Body of pancreas (tissue), 4 donors: ENCODE measurements around the gene NME2. TPM values are rescaled to one million over a fixed set of nuclear protein-coding genes. Genes with fewer than 3 reads are reported as not detected.
A peak's percentile ranks its signal among the peaks of the same experiment; 100 is the strongest.

ENCODE experiments used
- ATAC-seq: fragments of 150-250 bp; one replicate; pipeline ENCODE4 v1.9.1; 2016
- DNase-seq, 4 donors: peaks; one replicate each; pipeline ENCODE4 v3.0.0-alpha.2; 2019
- H3K27ac ChIP-seq, 4 donors: fragments of 200-600 bp; sonication (generic); 1 replicate in 3 of 4; 2 replicates in 1 of 4; pipeline versions ENCODE4 v1.5.1 to v1.6.1; 2016 to 2019; ENCODE audit warnings: mild to moderate bottlenecking in 1 of 4, mixed read lengths in 1 of 4, moderate library complexity in 1 of 4
- H3K27me3 ChIP-seq, 2 donors: fragments of 200-600 bp; sonication (generic); one replicate each; pipeline ENCODE4 v1.6.0; 2016; ENCODE audit warnings: mild to moderate bottlenecking in 1 of 2
- H3K36me3 ChIP-seq, 2 donors: fragments of 200-600 bp; sonication (generic); replicated peaks in 1 of 2; 2 replicates each; pipeline ENCODE4 v1.5.1; 2016; ENCODE audit warnings: low read depth in 2 of 2; ENCODE audit not compliant: insufficient read depth in 1 of 2
- H3K4me1 ChIP-seq: fragments of 200-600 bp; sonication (generic); one replicate; pipeline ENCODE4 v1.6.0; 2016
- H3K4me3 ChIP-seq, 2 donors: fragments of 200-600 bp; sonication (generic); 1 replicate in 1 of 2; 2 replicates in 1 of 2; pipeline ENCODE4 v1.5.1; 2016 to 2019
- H3K9me3 ChIP-seq, 3 donors: fragments of 200-600 bp; sonication (generic); 1 replicate in 2 of 3; 2 replicates in 1 of 3; pipeline ENCODE4 v1.5.1; 2016
- POLR2A ChIP-seq, 3 donors: fragments of 450-650 bp; IDR thresholded peaks; one replicate each; pipeline ENCODE4 v1.6.1; 2016; ENCODE audit warnings: antibody characterized with exemption in 3 of 3, mild to moderate bottlenecking in 2 of 3
- WGBS, 2 donors: methylation state at CpG; one replicate each; pipeline ENCODE4 v1.1.5; 2017; 5-methylcytosine and 5-hydroxymethylcytosine counted together
- intact Hi-C: fragments of 100-400 bp; cut with DNase I; formaldehyde crosslinking; loops from one replicate; pipeline ENCODE4 v1.15.1; 2023
- total RNA-seq, 2 donors: library from RNA; depleted of rRNA; stranded (reverse); fragments of >200 nt; gene quantifications; one replicate each; pipeline ENCODE4 v1.1.0, GENCODE V29; 2016
- TF ChIP-seq, protein P1 (sequence below), 7 experiments: fragments of 450-650 bp in 4 of 7; fragments of 200-600 bp in 3 of 7; sonication (generic) in 3 of 7; IDR thresholded peaks; one replicate each; pipeline ENCODE4 v1.5.1; 2016 to 2019; ENCODE audit warnings: antibody characterized with exemption in 7 of 7

The NME2 gene
- total RNA-seq, 2 donors from 2014 or later = 108 to 172 TPM

- H3K9me3 ChIP-seq = no peaks in the 10 kb centered on the region
- intact Hi-C loops = loop anchor here (10.0 kb wide), 1 partner anchor 149 kb away; no protein-coding TSS in a partner anchor
- peak within 1 kb of the TSS; percentile 77 to 86 (median 82) for H3K27ac ChIP-seq
- H3K4me1 ChIP-seq = peaks cover 21% of the 10 kb centered on the region
- ATAC-seq (peak; percentile 96), DNase-seq (peak; percentile 96 to 98 (median 98))
- TF ChIP-seq, protein P1, sequence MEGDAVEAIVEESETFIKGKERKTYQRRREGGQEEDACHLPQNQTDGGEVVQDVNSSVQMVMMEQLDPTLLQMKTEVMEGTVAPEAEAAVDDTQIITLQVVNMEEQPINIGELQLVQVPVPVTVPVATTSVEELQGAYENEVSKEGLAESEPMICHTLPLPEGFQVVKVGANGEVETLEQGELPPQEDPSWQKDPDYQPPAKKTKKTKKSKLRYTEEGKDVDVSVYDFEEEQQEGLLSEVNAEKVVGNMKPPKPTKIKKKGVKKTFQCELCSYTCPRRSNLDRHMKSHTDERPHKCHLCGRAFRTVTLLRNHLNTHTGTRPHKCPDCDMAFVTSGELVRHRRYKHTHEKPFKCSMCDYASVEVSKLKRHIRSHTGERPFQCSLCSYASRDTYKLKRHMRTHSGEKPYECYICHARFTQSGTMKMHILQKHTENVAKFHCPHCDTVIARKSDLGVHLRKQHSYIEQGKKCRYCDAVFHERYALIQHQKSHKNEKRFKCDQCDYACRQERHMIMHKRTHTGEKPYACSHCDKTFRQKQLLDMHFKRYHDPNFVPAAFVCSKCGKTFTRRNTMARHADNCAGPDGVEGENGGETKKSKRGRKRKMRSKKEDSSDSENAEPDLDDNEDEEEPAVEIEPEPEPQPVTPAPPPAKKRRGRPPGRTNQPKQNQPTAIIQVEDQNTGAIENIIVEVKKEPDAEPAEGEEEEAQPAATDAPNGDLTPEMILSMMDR (IDR thresholded peaks at IDR 0.05) = peak; percentile 71 to 98 (median 96)
- peak in 2 of 3 donors; percentile 76 to 83 for TF ChIP-seq POLR2A (IDR thresholded peaks at IDR 0.05)
- H3K27me3 ChIP-seq = no peaks in the 10 kb centered on the region
- WGBS, 2 donors = 0% methylated on average over 58 to 60 of the region's 60 CpGs
- H3K36me3 ChIP-seq = no peaks in the 10 kb centered on the region
- H3K4me3 ChIP-seq = peak within 1 kb of the TSS; percentile 26 to 65
These were observed 12.8 kb upstream of the NME2 start, which contains the start of gene NME1 for GRCh38 chr17:51153210-51154072. TSS of gene NME1 (plus strand) at chr17:51153559. CDS start at chr17:51155655, 2,096 bp downstream.

DNA sequence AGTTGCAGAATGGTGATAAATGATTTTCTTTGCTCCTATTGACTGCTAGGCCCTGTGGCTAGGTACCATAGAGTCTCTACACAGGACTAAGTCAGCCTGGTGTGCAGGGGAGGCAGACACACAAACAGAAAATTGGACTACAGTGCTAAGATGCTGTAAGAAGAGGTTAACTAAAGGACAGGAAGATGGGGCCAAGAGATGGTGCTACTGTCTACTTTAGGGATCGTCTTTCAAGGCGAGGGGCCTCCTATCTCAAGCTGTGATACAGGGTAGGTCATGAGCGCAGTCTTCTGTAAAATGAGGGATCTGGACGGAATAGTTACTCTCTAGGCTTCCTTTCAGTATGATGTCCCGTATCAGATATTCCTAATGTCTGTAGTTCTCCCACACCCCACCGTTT lies 12.0 kb upstream of the NME2 start:
- no peak for TF ChIP-seq POLR2A (IDR thresholded peaks at IDR 0.05)
- TF ChIP-seq, protein P1 (IDR thresholded peaks at IDR 0.05) = no peak
- Histone ChIP-seq H3K9me3 (no peaks in the 10 kb centered on the region), H3K27me3 (no peaks in the 10 kb centered on the region), H3K27ac (peak overlapping the region in 1 of 4 donors; percentile 81), H3K36me3 (no peaks in the 10 kb centered on the region), H3K4me3 (peak overlapping the region; percentile 26 to 65), H3K4me1 (peaks cover 21% of the 10 kb centered on the region)
- ATAC-seq (no peak), DNase-seq (no peak)
- whole genome bisulfite sequencing, 2 donors = 12 to 13% methylated on average over 6 of the region's 6 CpGs
- intact Hi-C loops = loop anchor here (10.0 kb wide), 1 partner anchor 149 kb away; no protein-coding TSS in a partner anchor

DNA sequence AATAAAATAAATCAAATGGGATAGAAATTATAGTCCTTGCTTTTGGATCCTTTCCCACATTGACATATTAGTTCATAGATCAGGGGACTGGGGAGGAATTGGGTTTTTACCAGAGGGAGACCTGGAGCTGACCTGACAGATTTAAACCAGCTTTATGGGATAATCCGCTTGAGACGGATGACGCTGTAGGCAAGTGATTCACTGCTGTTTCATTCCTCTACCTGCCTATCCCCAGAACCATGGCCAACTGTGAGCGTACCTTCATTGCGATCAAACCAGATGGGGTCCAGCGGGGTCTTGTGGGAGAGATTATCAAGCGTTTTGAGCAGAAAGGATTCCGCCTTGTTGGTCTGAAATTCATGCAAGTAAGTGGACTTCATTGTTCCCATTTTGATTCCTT lies 10.8 kb upstream of the NME2 start:
- 95 to 98% methylated on average over 8 of the region's 8 CpGs for WGBS, 2 donors
- DNase-seq = no peak
- H3K4me3 ChIP-seq = no peak overlapping the region
- H3K9me3 ChIP-seq = no peaks in the 10 kb centered on the region
- ATAC-seq = no peak
- H3K36me3 ChIP-seq = no peaks in the 10 kb centered on the region
- H3K4me1 ChIP-seq = peaks cover 21% of the 10 kb centered on the region
- TF ChIP-seq, protein P1 (IDR thresholded peaks at IDR 0.05) = no peak
- TF ChIP-seq POLR2A (IDR thresholded peaks at IDR 0.05) = no peak
- H3K27me3 ChIP-seq = no peaks in the 10 kb centered on the region
- intact Hi-C loops = loop anchor here (10.0 kb wide), 1 partner anchor 151 kb away; no protein-coding TSS in a partner anchor
- no peak overlapping the region for H3K27ac ChIP-seq

GRCh38 chr17:51159604-51160003 lies 6.6 kb upstream of the NME2 start:
- H3K27me3 ChIP-seq = no peaks in the 10 kb centered on the region
- intact Hi-C loops = loop anchor here (10.0 kb wide), 1 partner anchor 155 kb away; no protein-coding TSS in a partner anchor
- H3K4me3 ChIP-seq = no peak overlapping the region
- H3K9me3 ChIP-seq = no peaks in the 10 kb centered on the region
- peaks cover 0 to 3% of the 10 kb centered on the region in 2 donors for H3K36me3 ChIP-seq
- H3K4me1 ChIP-seq = peaks cover 8% of the 10 kb centered on the region
- no peak for TF ChIP-seq POLR2A (IDR thresholded peaks at IDR 0.05)
- TF ChIP-seq, protein P1 (IDR thresholded peaks at IDR 0.05) = no peak
- ATAC-seq = no peak
- 93 to 94% methylated on average over 3 of the region's 3 CpGs for WGBS, 2 donors
- DNase-seq = no peak
- no peak overlapping the region for H3K27ac ChIP-seq
